NCI-H146 treated with DMSO at 0.1 percent for 48 hours (cell line): ENCODE measurements around the gene FAM131A.

ENCODE experiments used
- DNase-seq: peaks from one replicate; lab custom pipeline; 2025; ENCODE audit not compliant: unreplicated experiment; lab: John Stamatoyannopoulos, UW

Gene FAM131A

DNA sequence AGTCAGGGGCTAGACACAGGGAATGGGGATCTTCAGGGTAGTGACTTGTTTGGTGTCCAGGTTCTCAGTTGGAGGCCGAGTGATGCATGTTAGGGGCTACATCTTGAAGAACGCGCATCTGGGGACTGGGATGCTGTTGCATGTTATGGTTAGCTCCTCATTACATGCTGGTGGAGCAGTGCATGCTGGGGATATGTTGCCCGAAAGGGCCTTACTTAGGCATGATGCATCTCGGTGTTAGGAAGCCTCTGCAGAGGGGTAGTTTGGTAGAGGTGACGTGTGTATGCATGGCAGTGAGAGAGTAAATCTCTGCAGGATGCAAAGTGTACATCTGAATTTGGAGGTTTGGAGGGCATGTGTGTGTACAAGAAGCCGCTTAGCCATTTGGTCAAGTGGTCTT lies 20.6 kb upstream of the FAM131A start:
- no peak for DNase-seq

DNA sequence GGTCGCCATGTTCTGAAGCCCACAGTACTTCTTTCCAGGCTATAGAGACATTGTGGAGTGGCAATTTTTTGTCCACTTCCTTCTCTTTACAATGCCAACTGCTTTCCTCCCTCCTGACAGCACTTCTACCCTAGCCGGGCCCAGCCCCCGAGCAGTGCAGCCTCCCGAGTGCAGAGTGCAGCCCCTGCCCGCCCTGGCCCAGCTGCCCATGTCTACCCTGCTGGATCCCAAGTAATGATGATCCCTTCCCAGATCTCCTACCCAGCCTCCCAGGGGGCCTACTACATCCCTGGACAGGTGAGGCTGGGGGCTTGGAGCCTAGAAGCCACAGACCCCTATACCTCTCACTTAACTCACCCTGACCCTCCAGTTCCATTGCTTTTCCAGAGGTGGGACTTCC lies 20.2 kb upstream of the FAM131A start:
- no peak for DNase-seq

DNA sequence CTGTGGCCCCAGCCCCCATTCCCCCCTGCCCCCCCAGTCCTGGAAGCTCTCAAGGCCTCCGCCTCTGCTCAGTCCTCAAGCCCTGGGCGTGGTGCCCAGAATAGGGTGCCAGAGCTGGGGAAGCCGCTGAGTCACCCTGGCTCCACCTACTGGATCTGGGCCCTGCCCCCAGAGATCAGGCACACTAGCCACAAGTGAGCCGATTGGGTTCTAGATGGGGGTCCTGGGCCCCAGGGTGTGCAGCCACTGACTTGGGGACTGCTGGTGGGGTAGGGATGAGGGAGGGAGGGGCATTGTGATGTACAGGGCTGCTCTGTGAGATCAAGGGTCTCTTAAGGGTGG lies 17.3 kb upstream of the FAM131A start:
- DNase-seq, result no peak

- no peak for DNase-seq
Measured at GRCh38 chr3:184321666-184322065, 15.7 kb upstream of the FAM131A start.

GRCh38 chr3:184322731-184323487 lies 14.5 kb upstream of the FAM131A start:
- DNase-seq, result no peak

GRCh38 chr3:184323696-184324095 lies 13.7 kb upstream of the FAM131A start:
- DNase-seq, result no peak

GRCh38 chr3:184325269-184325668 lies 12.1 kb upstream of the FAM131A start:
- DNase-seq, result no peak

- DNase-seq, result no peak
Measured at GRCh38 chr3:184325715-184326369, 11.6 kb upstream of the FAM131A start.

DNA sequence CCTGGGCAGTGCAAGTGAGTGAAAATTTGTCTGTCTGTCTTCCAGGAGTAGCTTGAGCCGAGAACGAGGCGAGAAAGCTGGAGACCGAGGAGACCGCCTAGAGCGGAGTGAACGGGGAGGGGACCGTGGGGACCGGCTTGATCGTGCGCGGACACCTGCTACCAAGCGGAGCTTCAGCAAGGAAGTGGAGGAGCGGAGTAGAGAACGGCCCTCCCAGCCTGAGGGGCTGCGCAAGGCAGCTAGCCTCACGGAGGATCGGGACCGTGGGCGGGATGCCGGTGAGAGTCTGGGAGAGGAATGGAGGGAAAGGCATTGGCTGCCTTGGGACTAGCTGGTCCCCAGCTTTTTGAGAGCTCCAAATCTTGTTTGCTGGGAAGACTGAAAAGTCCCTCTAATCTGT lies 10.2 kb upstream of the FAM131A start:
- DNase-seq, result no peak

DNA sequence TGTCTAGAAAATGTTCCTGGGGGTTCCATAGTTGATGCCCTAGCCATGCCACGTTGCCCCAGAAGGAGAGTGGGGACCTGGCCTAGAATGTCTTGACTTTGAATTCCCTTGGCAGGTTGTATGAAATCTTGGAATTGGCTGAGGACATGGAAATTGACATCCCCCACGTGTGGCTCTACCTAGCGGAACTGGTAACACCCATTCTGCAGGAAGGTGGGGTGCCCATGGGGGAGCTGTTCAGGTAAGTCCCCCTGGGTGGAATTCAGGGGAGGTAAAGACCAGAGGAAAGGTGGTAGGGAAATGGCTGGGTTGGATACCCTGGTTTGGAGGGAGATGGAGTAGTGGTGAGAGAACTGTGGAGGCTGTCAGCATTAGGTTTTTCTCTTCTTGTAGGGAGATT lies 8.9 kb upstream of the FAM131A start:
- DNase-seq, result no peak

DNA sequence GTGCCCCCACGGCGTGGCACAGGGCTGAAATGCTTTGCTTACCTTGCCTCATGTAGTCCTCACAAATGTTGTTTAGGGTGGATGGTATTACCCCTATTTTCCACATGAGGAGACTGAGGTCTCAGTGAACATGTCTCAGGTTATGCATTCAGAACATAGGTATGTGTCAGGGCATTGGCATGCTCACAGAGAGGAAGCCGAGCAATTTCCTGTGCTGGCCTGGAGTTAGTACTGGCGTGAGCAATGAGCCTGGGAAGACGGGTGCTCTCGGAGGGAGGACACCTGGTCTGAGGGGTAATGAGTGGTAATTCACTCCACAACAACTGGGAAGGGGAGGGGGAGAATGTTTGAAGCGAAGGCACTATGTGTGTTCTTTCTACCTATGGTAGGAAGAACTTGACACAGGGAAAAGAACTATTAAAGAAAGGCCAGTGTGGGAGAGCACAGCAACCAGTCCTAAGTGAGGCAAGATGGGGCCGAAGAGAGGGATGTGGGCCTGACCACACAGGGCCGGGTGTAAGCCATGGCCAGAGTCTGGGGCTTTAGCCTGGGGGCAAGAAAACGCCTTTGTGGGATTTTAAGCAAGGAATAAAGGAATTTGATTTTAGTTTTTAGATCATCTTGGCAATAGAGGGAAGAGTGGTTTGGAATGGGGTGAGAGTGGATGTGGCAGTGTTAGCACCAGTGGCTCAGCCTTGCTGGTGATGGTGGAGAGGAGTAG lies 4.9 kb upstream of the FAM131A start:
- DNase-seq, result no peak

DNA sequence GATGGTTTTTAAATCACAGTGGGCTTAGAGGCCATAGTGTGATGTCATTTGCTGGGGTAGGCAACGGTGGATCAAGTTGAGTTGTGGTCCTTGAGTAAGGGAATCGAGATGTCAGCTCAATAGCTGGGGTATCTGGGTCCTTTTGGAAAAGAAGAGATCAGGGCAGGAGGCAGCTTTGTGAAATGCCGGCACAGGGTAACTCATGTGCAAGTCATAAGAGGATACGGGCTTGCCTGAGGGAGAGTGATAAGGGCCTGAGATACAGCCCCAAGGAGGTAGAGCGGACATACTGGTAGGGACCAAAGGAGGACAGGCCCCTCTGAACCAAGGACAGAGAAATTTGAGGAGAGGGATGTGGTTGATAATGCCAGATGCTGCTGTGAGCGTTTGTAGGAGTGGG lies 4.2 kb upstream of the FAM131A start:
- no peak for DNase-seq

- DNase-seq, result no peak
Measured at GRCh38 chr3:184333700-184334099, 3.7 kb upstream of the FAM131A start.

GRCh38 chr3:184334470-184335158 lies 2.8 kb upstream of the FAM131A start:
- DNase-seq, result no peak

GRCh38 chr3:184335291-184335660 lies 2.1 kb upstream of the FAM131A start:
- no peak for DNase-seq

DNA sequence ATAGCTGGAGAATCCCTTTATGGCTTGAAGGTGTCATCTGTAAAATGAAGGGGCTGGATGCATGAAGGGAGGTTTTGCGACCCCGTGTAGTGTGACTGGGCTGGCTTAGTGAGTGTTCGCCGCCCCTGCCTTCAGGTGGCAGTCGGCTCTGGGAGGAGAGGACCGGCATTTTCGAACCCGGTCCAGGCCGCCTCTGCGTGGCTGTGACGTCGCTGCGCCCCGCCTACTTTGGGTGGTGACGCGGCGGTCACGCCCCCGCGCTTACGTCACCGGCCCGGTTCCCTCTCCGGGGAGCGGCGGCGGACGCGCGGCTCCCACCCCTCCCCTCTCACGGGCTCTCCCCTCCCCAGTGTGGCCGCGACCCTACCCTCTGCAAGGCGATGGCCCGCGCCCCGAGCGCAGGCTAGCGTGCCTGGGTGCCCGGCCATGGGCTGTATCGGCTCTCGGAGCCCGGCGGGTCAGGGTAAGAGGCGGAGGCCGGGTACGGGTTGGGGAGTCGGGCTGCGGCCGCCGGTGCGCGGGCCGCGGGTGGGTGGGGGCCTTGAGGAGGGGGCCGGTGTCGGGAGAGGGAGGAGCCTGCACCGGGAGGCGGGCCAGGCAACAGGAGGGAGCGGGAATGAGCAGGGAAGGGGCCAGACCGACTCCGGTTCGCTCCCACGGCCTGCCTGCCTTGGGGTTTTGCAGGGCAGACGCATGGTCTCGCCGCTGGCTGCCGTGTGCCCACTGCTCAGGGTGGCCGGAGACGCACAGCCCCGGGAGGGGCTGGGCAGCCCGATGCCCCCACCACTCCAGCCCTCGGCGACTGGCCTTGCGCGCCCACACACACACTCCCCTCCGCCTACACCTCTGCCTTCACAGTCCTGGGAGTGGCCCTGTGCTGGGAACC lies 1.5 kb upstream of the FAM131A start:
- DNase-seq, result peak; percentile 52

DNA sequence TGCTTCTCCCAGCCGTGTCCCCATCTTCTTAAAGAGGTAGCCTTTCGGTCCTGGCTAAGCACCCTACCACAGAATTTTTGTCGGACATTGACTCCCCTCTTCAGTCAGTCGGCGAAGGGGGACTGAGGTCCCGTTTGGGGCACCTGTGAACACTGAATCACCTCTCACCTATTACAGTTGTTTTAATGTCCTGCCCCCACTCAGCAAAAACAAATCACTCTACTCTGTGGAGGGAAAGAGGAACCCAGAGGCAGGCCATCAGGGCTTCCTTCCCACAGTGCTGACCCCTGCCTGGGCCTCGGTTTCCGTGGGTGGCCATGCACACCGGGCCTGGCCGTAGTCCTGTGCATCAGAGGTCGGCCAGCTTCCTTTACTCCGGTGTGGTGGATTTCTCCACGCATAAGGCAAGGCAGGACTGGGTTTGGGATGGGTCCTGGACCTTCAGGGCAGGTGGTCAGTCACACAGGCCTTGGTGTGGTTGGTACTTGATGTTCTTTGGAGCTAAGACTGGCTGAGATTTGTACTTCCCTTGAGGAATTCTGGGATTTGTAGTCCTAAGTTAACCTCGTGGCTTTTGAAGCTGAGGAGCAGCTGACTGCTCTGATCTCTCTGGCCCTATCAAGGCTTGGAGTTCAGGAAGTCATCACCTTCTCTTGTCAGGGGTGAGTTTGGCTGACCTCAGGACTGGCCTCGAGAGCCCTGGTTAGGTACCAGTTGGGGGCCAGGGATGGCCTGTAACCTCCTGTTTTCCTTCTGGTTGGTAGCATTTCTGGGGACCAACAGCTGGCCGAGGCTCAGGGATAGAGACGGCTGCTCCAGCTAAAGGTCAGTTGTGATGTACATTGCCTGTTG lies 627 bp upstream of the FAM131A start:
- DNase-seq, result peak; percentile 66

DNA sequence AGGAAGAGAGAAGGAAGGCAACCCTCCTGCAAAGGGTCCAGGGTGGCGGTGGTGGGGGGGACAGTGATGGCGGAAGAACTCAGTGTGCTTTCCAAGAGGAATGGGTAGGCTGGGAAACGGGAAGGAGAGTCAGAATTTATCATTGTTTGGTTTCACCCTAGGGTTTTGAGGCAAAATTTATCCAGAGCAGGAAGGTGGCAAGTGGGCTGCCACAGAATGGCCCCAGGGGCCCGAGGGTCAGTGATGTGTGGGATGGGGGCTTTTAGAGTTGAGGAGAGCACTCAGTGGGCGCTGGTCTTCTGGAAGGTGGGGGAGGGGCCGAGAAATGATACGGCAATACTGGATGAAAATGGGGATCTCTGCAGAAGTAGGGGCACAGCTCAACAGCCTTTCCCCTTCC lies 581 bp downstream of the FAM131A start:
- DNase-seq, result no peak

DNA sequence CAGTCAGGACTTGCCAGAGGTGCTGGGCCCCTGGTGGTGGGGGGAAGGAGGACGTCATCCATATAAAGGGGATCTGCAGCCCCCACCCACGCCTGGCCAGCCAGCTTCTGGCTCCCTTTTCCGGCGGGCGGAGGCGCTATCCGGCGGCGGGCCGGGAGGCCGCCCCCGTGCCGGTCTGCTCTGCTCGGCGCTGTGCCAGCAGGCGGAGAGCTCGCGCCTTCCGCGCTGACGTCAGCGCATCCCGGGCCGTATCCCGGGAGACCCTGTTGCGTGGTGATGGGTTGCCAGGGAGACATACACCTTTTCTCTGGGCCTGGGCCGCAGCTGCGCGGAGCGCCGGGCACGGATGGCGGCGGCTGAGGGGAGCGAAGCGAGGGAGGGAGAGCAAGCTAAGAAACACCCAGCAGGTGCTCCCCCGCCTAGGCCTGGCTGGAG lies 1.1 kb downstream of the FAM131A start:
- peak; percentile 97 for DNase-seq

- DNase-seq, result peak; percentile 71
Measured at GRCh38 chr3:184339001-184339400, 1.6 kb downstream of the FAM131A start.
